HepG2 (cell line): Measurements from ENCODE around the gene RAD51D. TPM values are rescaled to one million over a fixed set of nuclear protein-coding genes. Genes with fewer than 3 reads are reported as not detected.

Experiments used
- CBX2 ChIP-seq, 2 experiments: fragments of 200-600 bp in 1 of 2; sonication (generic); formaldehyde crosslinking in 1 of 2; IDR thresholded peaks; 2 replicates each; pipeline versions ENCODE4 v1.7.0 to v1.8.1; 2018 to 2022; ENCODE audit warnings: low read depth in 2 of 2, low read length in 1 of 2, mild to moderate bottlenecking in 1 of 2, missing genetic modification reagents in 1 of 2
- HNF4G ChIP-seq, 2 experiments: sonication (generic) in 1 of 2; formaldehyde crosslinking in 1 of 2; IDR thresholded peaks; 2 replicates each; pipeline versions ENCODE4 v1.4.0 to v1.6.1; 2011 to 2020; ENCODE audit warnings: borderline replicate concordance in 2 of 2, low read depth in 2 of 2, mild to moderate bottlenecking in 2 of 2, low read length in 1 of 2, missing genetic modification reagents in 1 of 2, moderate library complexity in 1 of 2
- IRF2 ChIP-seq: IDR thresholded peaks from 2 replicates; pipeline ENCODE4 v1.6.1; 2018; ENCODE audit warnings: missing genetic modification reagents, missing compliant biosample characterization
- KDM5A ChIP-seq: fragments of 200-600 bp; sonication (generic); IDR thresholded peaks from 2 replicates; pipeline ENCODE4 v1.7.0; 2018; ENCODE audit warnings: antibody characterized with exemption, mild to moderate bottlenecking, low read length, borderline replicate concordance
- PRMT3 ChIP-seq: sonication (generic); formaldehyde crosslinking; IDR thresholded peaks from 2 replicates; pipeline ENCODE4 v1.8.1; 2022; ENCODE audit warnings: low read depth, mild to moderate bottlenecking, moderate library complexity, missing genetic modification reagents, borderline replicate concordance
- REL ChIP-seq: sonication (generic); formaldehyde crosslinking; conservative IDR thresholded peaks from 2 replicates; pipeline ENCODE4 v1.8.0; 2022; ENCODE audit warnings: mild to moderate bottlenecking, missing genetic modification reagents, moderate library complexity
- RXRA ChIP-seq: sonication (generic); formaldehyde crosslinking; IDR thresholded peaks from 2 replicates; pipeline ENCODE4 v1.5.1; 2020; ENCODE audit warnings: missing genetic modification reagents
- SP2 ChIP-seq: sonication (generic); formaldehyde crosslinking; IDR thresholded peaks from 2 replicates; pipeline ENCODE4 v1.5.1; 2020; ENCODE audit warnings: mild to moderate bottlenecking, missing genetic modification reagents
- ZFP36L2 ChIP-seq: sonication (generic); formaldehyde crosslinking; IDR thresholded peaks from 2 replicates; pipeline ENCODE4 v1.4.0; 2020; ENCODE audit warnings: missing genetic modification reagents
- ZNF136 ChIP-seq: sonication (generic); formaldehyde crosslinking; IDR thresholded peaks from 2 replicates; pipeline ENCODE4 v1.8.1; 2022; ENCODE audit warnings: low read depth, mild to moderate bottlenecking, moderate library complexity, missing genetic modification reagents
- ZNF207 ChIP-seq: fragments of 450-650 bp; IDR thresholded peaks from 2 replicates; pipeline ENCODE4 v1.6.1; 2016; ENCODE audit warnings: antibody characterized with exemption, borderline replicate concordance
- ZNF570 ChIP-seq: sonication (generic); formaldehyde crosslinking; IDR thresholded peaks from 2 replicates; pipeline ENCODE4 v1.4.0; 2020; ENCODE audit warnings: mild to moderate bottlenecking, missing genetic modification reagents, borderline replicate concordance
- polyA plus RNA-seq, 8 experiments: library from polyadenylated mRNA; depleted of rRNA in 3 of 8; stranded (reverse) in 7 of 8; unstranded in 1 of 8; fragments of >200 nt; fragmentation: Illumina TruSeq in 4 of 8; extraction: Trizol in 4 of 8; gene quantifications; 2 replicates each; pipeline versions ENCODE4 v1.2.1 to v1.2.3, GENCODE V29; 2011 to 2016; ENCODE audit warnings: low read depth in 4 of 8, missing spikeins in 1 of 8, mixed read lengths in 1 of 8; ENCODE audit not compliant: insufficient read depth in 1 of 8
- total RNA-seq, 5 experiments: library from RNA; depleted of rRNA; stranded (reverse); fragments of >200 nt; fragmentation: Illumina TruSeq; extraction: Trizol; gene quantifications; 2 replicates each; pipeline ENCODE4 v1.2.3, GENCODE V29; 2016; ENCODE audit warnings: low read depth in 1 of 5
- TF ChIP-seq, protein P1 (sequence below): sonication (generic); formaldehyde crosslinking; IDR thresholded peaks from 2 replicates; pipeline ENCODE4 v1.5.1; 2020; ENCODE audit warnings: mild to moderate bottlenecking, missing genetic modification reagents, borderline replicate concordance
- TF ChIP-seq, protein P2 (sequence below): sonication (generic); formaldehyde crosslinking; IDR thresholded peaks from 2 replicates; pipeline ENCODE4 v1.8.0; 2023; ENCODE audit warnings: mild to moderate bottlenecking, missing genetic modification reagents
- TF ChIP-seq, protein P3 (sequence below): sonication (generic); formaldehyde crosslinking; IDR thresholded peaks from 2 replicates; pipeline ENCODE4 v1.4.0; 2020; ENCODE audit warnings: missing genetic modification reagents
- TF ChIP-seq, protein P4 (sequence below): sonication (generic); formaldehyde crosslinking; IDR thresholded peaks from 2 replicates; pipeline ENCODE4 v1.9.0; 2022; ENCODE audit warnings: missing genetic modification reagents, mild to moderate bottlenecking, borderline replicate concordance
- TF ChIP-seq, protein P5 (sequence below): sonication (generic); formaldehyde crosslinking; IDR thresholded peaks from 2 replicates; pipeline ENCODE4 v1.5.0; 2020; ENCODE audit warnings: mild to moderate bottlenecking, missing genetic modification reagents

Gene RAD51D
- total and polyA plus RNA-seq, 2 of the 13 experiments (the other 11 are each of a cell fraction or from before 2014, with no cell fraction given), result 6.7 to 13.1 TPM

DNA sequence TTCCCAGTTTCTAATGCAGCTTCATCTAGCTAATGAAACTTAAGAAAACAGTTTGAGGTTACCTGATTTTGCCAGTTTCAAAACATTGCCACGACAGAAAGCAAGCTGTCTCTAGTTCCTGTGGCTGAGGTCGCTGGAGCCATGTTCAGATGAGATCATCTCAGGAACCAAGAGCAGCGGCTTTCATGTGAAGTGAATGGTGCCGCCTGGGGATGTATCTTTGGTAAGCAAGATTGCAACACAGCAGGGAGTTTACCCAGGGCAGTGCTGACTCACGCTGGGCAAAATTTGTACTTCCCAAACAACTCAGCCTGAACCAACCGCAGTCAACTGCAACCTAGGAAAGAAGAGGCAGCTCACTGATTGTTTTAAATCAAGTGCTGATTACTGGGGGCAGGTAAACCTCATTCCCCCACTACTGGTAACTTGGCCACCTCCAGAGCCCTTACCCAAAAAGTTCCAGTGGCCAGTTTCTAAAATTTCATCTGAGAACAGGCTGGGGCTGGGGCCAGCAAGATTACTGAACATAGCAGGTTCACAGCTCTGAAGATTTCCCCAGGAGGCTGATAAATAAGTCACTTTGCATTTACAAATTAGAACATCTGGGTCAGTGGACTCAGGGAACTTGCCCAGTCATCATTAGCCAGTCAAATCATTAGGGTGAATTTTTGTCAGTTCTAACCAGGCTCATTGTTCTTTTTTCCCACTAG is 56.0 kb downstream of the RAD51D start, which contains the start of gene RFFL (continued):
- TF ChIP-seq CBX2 (IDR thresholded peaks at IDR 0.05; ENCODE audit: low read depth, low read length), result no peak
- no peak for TF ChIP-seq CBX2 (CRISPR knock-in tag; IDR thresholded peaks at IDR 0.05; ENCODE audit: low read depth)
- TF ChIP-seq ZNF136, result no peak
- TF ChIP-seq RXRA, result peak; percentile 83; the same call in 1 of the 2 replicates
- no peak for TF ChIP-seq SP2 (CRISPR knock-in tag)
- TF ChIP-seq, protein P1, sequence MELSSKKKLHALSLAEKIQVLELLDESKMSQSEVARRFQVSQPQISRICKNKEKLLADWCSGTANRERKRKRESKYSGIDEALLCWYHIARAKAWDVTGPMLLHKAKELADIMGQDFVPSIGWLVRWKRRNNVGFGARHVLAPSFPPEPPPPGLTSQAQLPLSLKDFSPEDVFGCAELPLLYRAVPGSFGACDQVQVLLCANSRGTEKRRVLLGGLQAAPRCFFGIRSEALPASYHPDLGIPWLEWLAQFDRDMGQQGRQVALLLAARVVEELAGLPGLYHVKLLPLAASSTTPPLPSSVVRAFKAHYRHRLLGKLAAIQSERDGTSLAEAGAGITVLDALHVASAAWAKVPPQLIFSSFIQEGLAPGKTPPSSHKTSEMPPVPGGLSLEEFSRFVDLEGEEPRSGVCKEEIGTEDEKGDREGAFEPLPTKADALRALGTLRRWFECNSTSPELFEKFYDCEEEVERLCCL, result no peak
- TF ChIP-seq ZFP36L2 (CRISPR knock-in tag), result no peak
- TF ChIP-seq, protein P2, sequence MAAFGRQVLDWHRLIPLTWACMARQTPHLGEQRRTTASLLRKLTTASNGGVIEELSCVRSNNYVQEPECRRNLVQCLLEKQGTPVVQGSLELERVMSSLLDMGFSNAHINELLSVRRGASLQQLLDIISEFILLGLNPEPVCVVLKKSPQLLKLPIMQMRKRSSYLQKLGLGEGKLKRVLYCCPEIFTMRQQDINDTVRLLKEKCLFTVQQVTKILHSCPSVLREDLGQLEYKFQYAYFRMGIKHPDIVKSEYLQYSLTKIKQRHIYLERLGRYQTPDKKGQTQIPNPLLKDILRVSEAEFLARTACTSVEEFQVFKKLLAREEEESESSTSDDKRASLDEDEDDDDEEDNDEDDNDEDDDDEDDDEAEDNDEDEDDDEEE, result no peak
- TF ChIP-seq PRMT3 (CRISPR knock-in tag), result no peak
- no peak for TF ChIP-seq KDM5A
- no peak for TF ChIP-seq ZNF207
- TF ChIP-seq ZNF570 (CRISPR knock-in tag), result no peak
- no peak for TF ChIP-seq REL
- TF ChIP-seq, protein P3, sequence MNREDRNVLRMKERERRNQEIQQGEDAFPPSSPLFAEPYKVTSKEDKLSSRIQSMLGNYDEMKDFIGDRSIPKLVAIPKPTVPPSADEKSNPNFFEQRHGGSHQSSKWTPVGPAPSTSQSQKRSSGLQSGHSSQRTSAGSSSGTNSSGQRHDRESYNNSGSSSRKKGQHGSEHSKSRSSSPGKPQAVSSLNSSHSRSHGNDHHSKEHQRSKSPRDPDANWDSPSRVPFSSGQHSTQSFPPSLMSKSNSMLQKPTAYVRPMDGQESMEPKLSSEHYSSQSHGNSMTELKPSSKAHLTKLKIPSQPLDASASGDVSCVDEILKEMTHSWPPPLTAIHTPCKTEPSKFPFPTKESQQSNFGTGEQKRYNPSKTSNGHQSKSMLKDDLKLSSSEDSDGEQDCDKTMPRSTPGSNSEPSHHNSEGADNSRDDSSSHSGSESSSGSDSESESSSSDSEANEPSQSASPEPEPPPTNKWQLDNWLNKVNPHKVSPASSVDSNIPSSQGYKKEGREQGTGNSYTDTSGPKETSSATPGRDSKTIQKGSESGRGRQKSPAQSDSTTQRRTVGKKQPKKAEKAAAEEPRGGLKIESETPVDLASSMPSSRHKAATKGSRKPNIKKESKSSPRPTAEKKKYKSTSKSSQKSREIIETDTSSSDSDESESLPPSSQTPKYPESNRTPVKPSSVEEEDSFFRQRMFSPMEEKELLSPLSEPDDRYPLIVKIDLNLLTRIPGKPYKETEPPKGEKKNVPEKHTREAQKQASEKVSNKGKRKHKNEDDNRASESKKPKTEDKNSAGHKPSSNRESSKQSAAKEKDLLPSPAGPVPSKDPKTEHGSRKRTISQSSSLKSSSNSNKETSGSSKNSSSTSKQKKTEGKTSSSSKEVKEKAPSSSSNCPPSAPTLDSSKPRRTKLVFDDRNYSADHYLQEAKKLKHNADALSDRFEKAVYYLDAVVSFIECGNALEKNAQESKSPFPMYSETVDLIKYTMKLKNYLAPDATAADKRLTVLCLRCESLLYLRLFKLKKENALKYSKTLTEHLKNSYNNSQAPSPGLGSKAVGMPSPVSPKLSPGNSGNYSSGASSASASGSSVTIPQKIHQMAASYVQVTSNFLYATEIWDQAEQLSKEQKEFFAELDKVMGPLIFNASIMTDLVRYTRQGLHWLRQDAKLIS, result no peak
- peak; percentile 74; the same call in 1 of the 2 replicates for TF ChIP-seq IRF2 (CRISPR knock-in tag)
- TF ChIP-seq HNF4G (IDR thresholded peaks at IDR 0.05; ENCODE audit: borderline replicate concordance, low read depth, low read length), result no peak
- TF ChIP-seq HNF4G (CRISPR knock-in tag; IDR thresholded peaks at IDR 0.05; ENCODE audit: borderline replicate concordance, low read depth), result peak; percentile 79; the same call in 1 of the 2 replicates
- TF ChIP-seq, protein P4, sequence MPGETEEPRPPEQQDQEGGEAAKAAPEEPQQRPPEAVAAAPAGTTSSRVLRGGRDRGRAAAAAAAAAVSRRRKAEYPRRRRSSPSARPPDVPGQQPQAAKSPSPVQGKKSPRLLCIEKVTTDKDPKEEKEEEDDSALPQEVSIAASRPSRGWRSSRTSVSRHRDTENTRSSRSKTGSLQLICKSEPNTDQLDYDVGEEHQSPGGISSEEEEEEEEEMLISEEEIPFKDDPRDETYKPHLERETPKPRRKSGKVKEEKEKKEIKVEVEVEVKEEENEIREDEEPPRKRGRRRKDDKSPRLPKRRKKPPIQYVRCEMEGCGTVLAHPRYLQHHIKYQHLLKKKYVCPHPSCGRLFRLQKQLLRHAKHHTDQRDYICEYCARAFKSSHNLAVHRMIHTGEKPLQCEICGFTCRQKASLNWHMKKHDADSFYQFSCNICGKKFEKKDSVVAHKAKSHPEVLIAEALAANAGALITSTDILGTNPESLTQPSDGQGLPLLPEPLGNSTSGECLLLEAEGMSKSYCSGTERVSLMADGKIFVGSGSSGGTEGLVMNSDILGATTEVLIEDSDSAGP (CRISPR knock-in tag), result peak; percentile 54; the same call in 1 of the 2 replicates
- TF ChIP-seq, protein P5, sequence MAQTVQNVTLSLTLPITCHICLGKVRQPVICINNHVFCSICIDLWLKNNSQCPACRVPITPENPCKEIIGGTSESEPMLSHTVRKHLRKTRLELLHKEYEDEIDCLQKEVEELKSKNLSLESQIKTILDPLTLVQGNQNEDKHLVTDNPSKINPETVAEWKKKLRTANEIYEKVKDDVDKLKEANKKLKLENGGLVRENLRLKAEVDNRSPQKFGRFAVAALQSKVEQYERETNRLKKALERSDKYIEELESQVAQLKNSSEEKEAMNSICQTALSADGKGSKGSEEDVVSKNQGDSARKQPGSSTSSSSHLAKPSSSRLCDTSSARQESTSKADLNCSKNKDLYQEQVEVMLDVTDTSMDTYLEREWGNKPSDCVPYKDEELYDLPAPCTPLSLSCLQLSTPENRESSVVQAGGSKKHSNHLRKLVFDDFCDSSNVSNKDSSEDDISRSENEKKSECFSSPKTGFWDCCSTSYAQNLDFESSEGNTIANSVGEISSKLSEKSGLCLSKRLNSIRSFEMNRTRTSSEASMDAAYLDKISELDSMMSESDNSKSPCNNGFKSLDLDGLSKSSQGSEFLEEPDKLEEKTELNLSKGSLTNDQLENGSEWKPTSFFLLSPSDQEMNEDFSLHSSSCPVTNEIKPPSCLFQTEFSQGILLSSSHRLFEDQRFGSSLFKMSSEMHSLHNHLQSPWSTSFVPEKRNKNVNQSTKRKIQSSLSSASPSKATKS, result no peak
